Calu3 (cell line): Measurements from ENCODE around the gene SERPINA7. TPM values are rescaled to one million over a fixed set of nuclear protein-coding genes. Genes with fewer than 3 reads are reported as not detected.

ENCODE experiments used
- BruUV-seq: library from RNA; stranded (reverse); fragments of 400-500 nt; replicated peaks from 2 replicates; lab custom pipeline; 2021; lab: Mats Ljungman, UMichigan
- CTCF ChIA-PET: fragments of 300-600 bp; sonication (Branson Sonifier 250); formaldehyde crosslinking; loops from one replicate; lab custom pipeline; 2022; ENCODE audit warnings: antibody characterized with exemption; lab: Charles Lee
- DNase-seq: peaks from one replicate; pipeline ENCODE4 v3.0.0; 2022
- H3K27ac Mint-ChIP-seq: one replicate; pipeline ENCODE4 v1.8.0; 2022; ENCODE audit warnings: mixed read lengths; ENCODE audit not compliant: unreplicated experiment
- H3K27me3 Mint-ChIP-seq: one replicate; pipeline ENCODE4 v1.8.0; 2022; ENCODE audit warnings: mixed read lengths; ENCODE audit not compliant: unreplicated experiment
- H3K36me3 Mint-ChIP-seq: one replicate; pipeline ENCODE4 v1.8.0; 2022; ENCODE audit warnings: mild to moderate bottlenecking, moderate library complexity, mixed read lengths; ENCODE audit not compliant: insufficient read depth, unreplicated experiment
- H3K4me1 Mint-ChIP-seq: one replicate; pipeline ENCODE4 v1.8.0; 2022; ENCODE audit warnings: mild to moderate bottlenecking, low read depth, mixed read lengths; ENCODE audit not compliant: unreplicated experiment
- H3K4me3 Mint-ChIP-seq: one replicate; pipeline ENCODE4 v1.8.0; 2022; ENCODE audit warnings: mild to moderate bottlenecking, low read depth, moderate library complexity, mixed read lengths; ENCODE audit not compliant: unreplicated experiment
- H3K9me3 Mint-ChIP-seq: one replicate; pipeline ENCODE4 v1.8.0; 2022; ENCODE audit warnings: low read depth, mixed read lengths; ENCODE audit not compliant: unreplicated experiment
- CTCF ChIP-seq: fragments of 200-600 bp; IDR thresholded peaks from one replicate; pipeline ENCODE4 v1.8.0; 2022; ENCODE audit warnings: antibody characterized with exemption; ENCODE audit not compliant: unreplicated experiment
- intact Hi-C: fragments of 100-400 bp; cut with micrococcal nuclease; formaldehyde crosslinking; loops from one replicate; pipeline ENCODE4 v1.10.0; 2022; ENCODE audit not compliant: unreplicated experiment
- total RNA-seq: library from RNA; stranded (reverse); gene quantifications from 2 replicates; pipeline ENCODE4 v1.2.3, GENCODE V29; 2022

Gene SERPINA7
- total RNA-seq, 1 experiment from 2014 or later: not detected

DNA sequence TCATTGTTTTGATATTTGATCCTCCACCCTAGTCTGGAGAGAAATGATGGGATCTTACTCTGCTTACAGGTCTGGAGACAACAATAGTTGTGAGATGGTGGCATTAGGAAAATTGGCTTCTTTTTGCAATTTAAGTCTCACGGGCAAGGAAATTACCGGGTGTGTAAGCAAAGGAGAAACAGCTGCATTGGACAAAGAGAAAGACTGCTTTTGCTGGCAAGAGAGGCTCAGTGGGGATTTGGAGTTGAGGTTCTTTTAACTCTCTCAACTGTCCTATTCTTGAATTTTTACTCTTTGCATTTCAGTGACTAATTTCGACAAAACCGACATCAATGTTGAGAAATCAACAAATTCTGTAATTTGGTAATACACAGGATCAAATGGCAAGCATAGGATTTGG, 2.3 kb upstream of the SERPINA7 start:
- Mint-ChIP-seq H3K4me3 (no peak overlapping the region), H3K27ac (no peak overlapping the region), H3K36me3 (no peaks in the 10 kb centered on the region), H3K27me3 (peaks cover 20% of the 10 kb centered on the region), H3K9me3 (no peaks in the 10 kb centered on the region), H3K4me1 (no peaks in the 10 kb centered on the region)
- no TSS peak for BruUV-seq
- no peak for TF ChIP-seq CTCF
- intact Hi-C loops: no loop called here
- CTCF ChIA-PET: no interaction called here
- DNase-seq: no peak

DNA sequence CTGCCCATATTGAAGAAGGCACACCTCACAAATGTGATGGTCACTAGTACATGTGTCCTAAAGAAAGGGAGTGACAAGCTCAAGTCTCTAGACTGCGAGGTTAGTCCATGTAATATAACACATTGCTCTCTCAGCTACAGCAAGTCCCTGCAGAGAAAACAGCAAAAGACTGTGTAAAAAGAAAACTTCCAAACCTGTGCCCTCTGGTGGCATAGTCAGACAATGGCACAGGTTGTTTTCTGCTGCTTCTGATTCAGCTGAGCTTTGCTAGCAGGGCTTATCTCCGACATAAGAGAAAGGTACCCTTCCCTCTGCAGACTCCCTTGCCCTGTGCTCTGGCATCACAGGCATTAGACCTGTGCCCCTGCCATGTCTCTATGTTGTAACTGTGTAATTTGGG, 1.4 kb upstream of the SERPINA7 start:
- no peak for TF ChIP-seq CTCF
- Mint-ChIP-seq H3K9me3 (no peaks in the 10 kb centered on the region), H3K27me3 (peaks cover 20% of the 10 kb centered on the region), H3K27ac (no peak overlapping the region), H3K4me3 (no peak overlapping the region), H3K36me3 (no peaks in the 10 kb centered on the region), H3K4me1 (no peaks in the 10 kb centered on the region)
- no TSS peak for BruUV-seq
- CTCF ChIA-PET: no interaction called here
- intact Hi-C loops: no loop called here
- DNase-seq: peak; percentile 1

DNA sequence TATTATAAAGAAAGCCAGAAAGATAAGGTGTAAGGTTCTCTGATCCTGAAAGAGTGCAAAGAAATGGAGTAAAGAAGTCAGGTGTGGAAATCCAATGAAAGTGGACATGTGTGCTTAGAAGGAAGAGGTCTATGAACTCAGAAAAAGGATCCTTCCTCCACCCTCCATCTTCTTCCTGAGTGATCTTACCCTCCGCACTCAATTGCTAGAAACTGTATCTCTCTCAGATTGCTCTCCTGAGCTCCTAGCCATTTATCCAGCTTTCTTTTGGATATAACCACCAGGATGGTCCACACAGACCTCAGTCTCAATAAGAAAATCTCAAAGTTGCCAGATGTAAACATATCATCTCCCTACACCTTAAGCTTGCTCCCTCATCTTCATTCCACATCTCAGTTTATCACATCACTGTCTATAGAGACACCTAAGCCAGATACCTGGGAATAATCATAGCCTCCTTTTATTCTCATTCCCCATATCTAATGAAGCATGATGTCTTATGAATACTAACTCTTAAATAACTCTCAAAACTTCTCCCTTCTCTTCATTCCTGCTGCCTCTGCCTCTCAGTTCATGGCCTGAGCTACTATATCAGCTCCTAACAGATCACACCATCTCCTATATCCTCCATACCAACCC, 573 bp downstream of the SERPINA7 start:
- BruUV-seq: no TSS peak
- Mint-ChIP-seq H3K4me3 (no peak overlapping the region), H3K27me3 (peaks cover 20% of the 10 kb centered on the region), H3K4me1 (no peaks in the 10 kb centered on the region), H3K27ac (no peak overlapping the region), H3K9me3 (no peaks in the 10 kb centered on the region), H3K36me3 (no peaks in the 10 kb centered on the region)
- CTCF ChIA-PET: no interaction called here
- intact Hi-C loops: no loop called here
- no peak for TF ChIP-seq CTCF
- no peak for DNase-seq

DNA sequence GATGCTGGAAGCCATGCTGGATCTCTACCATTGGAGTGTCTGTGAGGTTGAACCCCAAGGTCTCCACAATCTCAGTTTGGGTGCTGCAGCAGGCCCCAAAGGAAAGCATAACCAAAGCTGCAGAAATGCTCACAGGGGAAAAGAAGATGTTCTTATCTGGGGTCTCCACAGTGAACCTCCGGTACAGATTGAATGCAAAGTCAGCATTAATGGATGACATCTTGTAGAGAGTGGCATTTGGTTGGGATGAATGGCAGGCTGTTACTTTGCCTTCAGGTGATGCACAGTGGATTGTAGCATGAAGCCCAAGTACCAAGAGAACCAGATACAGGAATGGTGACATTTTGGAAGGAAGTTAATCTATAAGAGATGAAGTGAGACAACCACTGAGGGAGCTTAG, 1.8 kb downstream of the SERPINA7 start:
- DNase-seq: no peak
- CTCF ChIA-PET: no interaction called here
- Mint-ChIP-seq H3K36me3 (no peaks in the 10 kb centered on the region), H3K27ac (no peak overlapping the region), H3K4me3 (no peak overlapping the region), H3K27me3 (peaks cover 20% of the 10 kb centered on the region), H3K4me1 (no peaks in the 10 kb centered on the region), H3K9me3 (no peaks in the 10 kb centered on the region)
- intact Hi-C loops: no loop called here
- BruUV-seq: no TSS peak
- no peak for TF ChIP-seq CTCF
